Activated CD4-positive, alpha-beta T cell treated with anti-CD3 and anti-CD28 coated beads, Interleukin-2, amount 50 U/mL, for 16 hours (primary cell): Measurements from ENCODE around the gene TRMT10A.

ENCODE experiments used
- DNase-seq: peaks from one replicate; pipeline ENCODE4 v3.0.0-alpha.2; 2020

TRMT10A gene

DNA sequence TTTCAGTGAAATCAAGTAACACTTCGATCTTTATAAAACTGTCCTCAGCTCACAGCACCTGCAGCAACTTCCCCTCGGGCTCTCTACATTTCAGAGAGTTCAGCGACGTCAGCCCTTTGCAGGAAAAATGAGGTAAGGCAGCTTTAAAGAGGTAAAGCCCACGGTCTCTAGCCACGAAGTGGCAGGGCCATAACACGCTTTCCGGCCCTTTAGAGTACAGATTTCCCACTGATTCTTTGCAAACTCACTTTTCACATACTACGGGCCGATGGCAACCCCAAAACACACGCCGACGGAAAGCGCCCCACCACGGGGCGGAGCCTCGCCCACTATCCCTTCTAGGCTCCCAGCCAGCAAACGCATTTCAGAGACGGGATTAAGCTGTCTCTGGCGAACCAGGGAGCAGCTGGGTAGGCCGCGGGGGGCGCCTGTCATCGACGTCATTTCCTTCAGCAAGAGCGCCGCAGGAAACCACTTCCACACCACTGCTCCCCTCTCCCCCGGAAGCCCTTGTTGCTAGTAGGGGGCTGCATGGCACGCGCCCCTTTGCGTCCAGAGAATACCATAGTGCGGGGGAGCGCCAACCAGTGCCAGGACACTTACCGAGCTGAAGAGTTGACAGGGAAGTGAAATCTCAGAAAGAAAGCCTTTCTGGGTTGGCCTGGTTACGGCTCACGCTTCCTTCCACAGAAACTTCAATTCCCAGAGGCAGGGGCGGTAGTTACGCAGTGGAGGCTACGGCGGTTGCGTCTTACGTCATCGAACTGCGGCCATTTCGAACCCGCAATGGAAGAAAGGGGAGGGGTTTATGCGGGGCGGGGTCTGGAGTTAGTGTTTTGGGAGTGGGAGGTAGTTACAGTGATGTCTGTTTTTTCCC lies at the start of gene TRMT10A:
Gene TRMT10A, minus strand, starts transcription at position 730 of the 877 bp plus-strand sequence. CDS start 4,701 bp downstream, outside the sequence.
- peak; percentile 97 for DNase-seq

GRCh38 chr4:99612704-99613103 lies 48.9 kb upstream of the TRMT10A start:
- DNase-seq: no peak

DNA sequence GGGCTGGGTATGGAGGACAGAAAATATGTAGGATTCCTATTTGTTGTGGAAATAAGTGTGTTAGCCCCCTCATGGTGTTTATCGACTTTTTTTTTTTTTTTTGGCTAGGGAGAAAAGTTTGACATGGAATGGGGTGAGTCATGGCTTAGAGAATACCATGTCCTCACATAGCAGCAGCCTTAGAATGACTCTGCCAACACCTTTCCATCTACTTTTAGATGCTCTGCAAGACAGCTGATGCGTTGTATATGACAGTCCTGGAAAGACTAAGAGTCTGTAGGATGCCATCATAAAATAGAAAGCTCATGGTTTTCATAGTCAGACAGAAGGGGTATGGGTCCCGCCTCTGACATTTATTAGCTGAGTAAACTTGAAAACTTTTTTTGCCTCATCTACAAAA lies 48.4 kb upstream of the TRMT10A start:
- DNase-seq: no peak

DNA sequence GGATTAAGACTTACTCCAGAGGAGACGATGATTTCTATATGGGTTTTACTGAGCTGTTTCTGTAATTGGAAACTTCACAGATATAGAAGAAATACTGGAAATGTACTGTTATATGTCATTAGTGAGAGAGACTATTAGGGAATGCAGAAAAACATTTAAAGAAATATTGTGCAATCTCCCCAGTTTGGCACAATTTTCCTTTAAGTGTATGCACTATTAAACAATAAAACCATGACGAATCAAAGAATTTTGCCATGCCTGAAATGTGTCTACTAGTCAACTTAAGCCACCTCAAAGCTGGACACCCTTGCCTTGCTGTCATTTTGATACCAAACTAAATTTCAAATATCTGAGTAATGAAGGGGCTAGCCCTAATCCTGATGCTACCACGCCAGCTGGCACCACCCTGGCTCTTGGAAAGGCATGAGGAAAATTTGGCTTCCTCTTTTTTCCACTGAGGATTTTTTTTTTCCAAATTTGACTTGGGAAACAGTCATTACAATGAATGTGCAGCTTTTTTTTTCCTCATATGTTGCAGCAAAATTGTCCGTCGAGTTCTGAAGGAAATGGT lies 46.9 kb upstream of the TRMT10A start:
- DNase-seq: no peak

DNA sequence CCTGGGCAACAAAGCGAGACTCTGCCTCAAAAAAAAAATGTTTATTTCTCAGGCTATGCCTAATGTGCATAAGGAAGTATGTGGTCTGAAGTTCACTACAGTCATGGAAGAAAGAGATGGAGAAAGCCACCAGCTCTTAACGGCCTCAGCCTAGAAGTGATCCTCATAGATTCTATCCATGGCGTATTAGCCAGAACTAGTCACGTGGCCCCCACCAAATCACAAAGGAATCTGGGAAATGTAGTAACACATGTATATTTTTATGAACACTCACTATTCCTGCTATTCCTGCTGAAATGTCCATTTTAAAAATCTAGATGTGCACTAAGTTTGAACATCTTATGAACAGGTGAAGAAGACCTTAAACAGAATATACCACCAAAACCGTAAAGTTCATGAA lies 44.6 kb upstream of the TRMT10A start:
- no peak for DNase-seq

GRCh38 chr4:99606716-99607115 lies 42.9 kb upstream of the TRMT10A start:
- no peak for DNase-seq

- no peak for DNase-seq
Measured at GRCh38 chr4:99594818-99595217, 31.0 kb upstream of the TRMT10A start.

DNA sequence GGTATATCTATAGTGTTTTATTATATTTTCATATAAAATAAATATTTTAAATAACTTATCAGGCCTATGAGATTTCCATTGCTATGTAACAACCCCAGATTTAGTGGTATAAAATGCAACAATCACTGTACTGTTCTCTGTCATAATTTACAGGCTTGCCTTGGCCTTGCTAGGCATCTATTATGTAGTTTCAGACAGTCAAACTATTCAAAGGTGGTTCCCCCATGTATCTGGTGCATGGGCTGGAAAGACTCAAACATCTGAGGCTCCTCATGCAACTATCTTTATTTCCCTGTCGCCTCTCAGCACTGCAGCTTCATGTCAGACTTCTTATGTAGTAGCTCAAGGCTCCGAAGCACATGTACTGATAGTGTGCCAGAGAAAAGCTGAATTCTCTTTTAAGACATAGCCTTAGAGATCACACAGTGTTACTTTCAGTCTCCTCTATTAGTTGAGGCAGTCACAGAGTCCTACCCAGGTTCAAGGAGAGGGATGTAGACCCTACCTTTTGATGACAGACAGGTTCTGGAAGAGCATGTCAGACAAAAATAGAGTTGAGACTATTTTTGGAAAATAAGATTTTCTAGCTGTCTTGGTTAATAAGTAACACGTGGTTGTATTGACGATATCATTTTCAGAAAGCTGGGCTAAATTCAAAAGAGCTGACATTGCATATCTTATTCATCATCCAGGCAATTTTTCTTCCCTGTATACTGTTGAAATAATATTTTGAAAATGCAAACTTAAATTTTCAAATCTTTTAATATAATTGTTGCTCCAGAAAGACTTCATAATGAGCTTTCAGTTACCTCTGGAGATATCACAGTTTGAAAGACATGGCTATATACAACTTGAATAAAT lies 30.2 kb upstream of the TRMT10A start:
- no peak for DNase-seq

- no peak for DNase-seq
Measured at GRCh38 chr4:99591757-99592156, 27.9 kb upstream of the TRMT10A start.

- no peak for DNase-seq
Measured at GRCh38 chr4:99587803-99588202, 24.0 kb upstream of the TRMT10A start.

- no peak for DNase-seq
Measured at GRCh38 chr4:99587309-99587708, 23.5 kb upstream of the TRMT10A start.

- DNase-seq: no peak
Measured at GRCh38 chr4:99586797-99587196, 23.0 kb upstream of the TRMT10A start.

DNA sequence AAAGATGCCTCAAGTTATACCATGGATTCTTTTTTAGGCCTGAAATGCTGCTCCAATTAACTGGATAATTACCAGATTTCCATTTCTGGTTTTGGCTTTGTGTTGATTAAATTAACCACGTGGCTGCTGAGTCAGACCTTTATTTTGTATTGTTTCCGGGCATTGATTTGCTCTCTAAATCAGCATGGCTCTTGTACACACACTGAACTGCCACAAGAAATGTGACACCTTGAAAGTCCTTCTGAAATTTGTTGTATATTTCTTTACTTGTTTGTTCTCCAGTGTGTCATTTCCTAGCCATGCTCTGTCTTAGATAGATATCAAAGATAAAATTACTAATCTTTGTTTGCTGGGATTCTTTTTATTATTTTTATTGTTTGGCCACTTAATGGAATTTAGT lies 22.5 kb upstream of the TRMT10A start:
- DNase-seq: no peak

- DNase-seq: no peak
Measured at GRCh38 chr4:99585516-99585915, 21.7 kb upstream of the TRMT10A start.

GRCh38 chr4:99578714-99579113 lies 14.9 kb upstream of the TRMT10A start:
- no peak for DNase-seq

DNA sequence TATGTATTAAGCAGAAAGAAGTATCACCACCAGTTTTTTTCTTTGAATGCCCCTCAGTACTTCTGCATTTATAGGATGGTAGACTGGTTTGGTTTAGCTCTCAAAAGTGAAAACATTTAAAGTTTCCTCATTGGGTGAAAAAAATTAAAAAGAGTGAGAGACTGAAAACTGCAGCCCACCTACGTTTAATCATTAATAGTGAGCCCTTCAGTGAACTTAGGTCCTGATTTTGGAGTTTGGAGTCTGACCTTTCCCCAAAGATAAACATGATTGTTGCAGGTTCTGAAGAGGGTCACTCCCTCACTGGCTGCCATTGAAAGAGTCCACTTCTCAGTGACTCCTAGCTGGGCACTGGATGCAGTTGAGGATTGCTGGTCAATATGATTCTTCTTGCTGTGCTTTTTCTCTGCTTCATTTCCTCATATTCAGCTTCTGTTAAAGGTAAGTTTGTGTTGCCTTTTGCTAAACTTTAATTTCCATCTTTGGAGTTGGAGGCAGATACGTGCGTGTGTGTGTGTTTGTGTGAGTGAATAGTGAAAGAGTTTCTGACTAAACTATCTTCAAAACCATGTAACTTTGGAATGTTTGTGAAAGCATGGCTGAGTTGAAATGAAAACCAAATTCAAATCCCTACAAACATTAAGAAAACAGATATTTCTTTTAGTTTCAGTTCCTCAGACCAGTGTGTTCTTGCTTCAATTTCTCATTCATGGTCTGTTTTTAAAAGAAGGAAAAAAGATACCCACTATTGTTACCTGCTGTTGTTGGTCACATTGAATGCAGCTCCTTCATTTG lies 10.9 kb upstream of the TRMT10A start, which contains the start of gene MTTP:
Gene MTTP, plus strand, starts transcription at position 295 of the 795 bp plus-strand sequence. Its CDS starts 86 bp downstream, at position 381.
- DNase-seq: no peak

DNA sequence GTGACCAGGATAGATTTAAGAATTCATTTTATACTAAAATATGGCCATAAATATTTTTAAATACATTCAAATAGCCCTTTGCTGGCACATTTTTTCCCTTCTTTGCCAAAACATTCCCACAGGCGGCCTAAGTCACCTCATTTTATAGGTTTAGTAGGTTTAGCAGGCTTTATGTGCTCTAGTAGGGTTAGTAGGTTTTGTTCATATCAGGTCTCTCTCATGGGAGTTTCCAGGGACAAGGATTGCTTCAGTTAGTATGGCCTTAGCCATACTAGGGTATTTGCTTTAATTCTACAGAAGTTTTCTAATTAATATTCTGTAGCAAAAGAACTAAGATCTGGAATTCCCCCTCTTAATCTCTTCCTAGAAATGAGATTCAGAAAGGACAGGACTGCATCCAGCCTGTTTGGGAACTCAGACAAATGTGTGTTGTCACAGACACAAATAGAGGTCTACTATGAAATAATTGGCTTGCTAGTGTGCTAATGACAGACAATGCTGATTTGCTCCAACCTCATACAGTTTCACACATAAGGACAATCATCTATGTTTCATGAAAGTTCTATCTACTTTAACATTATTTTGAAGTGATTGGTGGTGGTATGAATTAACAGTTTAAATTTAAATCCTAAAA lies 10.0 kb upstream of the TRMT10A start:
- DNase-seq: no peak

DNA sequence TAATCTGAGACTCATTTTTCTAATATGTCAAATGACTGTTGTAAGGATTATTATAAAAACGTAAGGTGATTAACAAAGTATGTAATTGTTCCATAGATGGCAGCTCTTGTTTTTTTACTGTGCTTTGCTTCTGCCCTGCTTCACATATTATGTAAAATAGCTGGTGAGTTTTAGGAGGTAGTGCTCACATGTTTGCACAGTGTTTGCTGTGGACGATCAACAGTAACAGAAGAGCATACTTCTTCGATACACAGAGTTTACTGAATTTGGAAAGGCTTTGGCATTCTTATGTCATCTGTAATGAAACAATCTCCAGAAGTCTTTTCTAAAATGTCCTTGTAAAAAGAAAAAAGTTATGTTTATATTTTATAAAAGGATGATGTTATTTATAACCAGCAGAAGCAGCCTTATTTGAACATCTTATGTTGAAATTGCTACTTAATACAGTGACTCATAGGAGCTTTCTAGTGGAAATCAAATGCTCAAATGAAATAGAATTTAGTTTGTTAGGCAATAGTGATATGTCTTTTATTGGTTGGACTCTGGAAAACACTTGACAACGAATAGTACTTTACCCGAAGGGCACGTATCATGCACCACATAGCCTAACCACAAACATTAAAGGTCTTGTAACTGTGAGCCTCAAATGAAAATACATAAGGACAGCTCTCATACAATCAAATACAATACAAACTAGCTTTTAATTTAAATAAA lies 8.8 kb upstream of the TRMT10A start:
- no peak for DNase-seq

DNA sequence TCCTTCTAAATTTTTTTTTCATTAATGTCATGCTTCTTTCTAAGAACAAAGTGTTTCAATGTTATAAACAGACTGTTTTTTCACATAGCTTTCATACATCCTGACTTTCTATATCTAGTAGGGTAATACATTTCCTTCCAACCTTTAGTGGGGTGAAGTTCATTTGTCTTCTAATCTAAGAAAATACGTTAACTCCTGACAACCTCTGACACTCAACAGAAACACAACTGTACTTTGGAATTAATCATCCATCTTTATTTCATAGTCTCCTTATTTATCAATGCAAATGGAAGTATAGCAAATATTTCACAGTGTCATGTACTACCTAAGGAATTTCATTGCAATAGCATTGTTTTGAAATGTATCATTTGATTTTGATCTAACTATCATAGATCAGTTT lies 8.0 kb upstream of the TRMT10A start:
- no peak for DNase-seq

DNA sequence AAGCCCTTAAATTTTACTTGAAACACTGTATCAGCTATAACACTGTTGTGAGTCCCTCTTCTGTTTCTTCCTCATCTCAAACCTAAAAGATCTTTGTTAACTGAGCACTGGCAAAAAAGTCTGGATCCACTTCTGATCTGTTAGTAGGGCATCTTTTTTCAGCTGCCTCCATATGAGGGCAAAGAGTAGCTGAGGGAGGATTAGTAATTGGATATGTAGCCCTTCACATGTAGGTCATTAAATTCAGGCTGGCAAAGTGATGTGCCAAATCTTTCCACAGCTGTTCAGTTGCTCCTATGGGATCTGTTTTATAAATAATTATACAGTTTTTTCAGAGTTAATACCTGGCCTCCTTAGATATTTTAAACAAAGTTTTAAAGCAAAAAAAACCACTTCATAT lies 1.1 kb upstream of the TRMT10A start:
- no peak for DNase-seq

DNA sequence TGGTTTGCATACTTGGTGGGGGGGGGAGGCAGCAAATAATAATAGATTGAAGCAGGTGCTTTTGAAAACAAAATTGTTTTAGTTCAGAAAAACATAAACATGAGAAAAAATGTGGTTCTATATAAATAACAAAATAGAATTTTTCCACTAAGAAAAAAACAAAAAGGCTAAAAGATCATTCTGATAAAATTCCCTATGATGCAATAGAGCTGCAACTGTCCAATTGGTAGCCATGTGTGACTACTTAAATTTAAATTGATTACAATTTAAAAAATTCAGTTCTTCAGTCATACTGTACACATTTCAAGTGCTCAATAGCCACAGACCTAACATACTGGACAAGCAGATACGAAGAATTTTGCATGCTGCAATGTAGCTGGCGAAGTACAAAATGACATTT lies 11.0 kb downstream of the TRMT10A start:
- no peak for DNase-seq
